ENCODE data around the gene RBFOX2. TPM values are rescaled to one million over a fixed set of nuclear protein-coding genes. Genes with fewer than 3 reads are reported as not detected.

RBFOX2 gene
- total RNA-seq, 1 experiment from 2014 or later: 97.4 TPM

DNA sequence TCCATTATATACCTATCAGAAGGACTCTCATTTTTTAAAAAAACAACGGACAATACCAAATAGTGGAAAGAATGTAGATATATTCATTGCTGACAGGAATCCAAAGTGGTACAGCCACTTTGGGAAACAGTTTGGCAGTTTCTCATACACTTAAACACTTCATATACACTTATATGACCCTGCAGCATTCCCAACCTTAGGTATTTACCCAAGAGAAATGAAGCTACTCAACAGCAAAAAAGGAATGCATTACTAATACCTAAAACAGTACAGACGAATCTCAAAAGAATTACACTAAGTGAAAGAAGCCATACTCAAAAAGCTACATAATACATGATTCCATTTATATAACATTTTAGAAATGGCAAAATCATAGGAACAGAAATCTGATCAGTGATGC, 51.5 kb downstream of the RBFOX2 start:
- DNase-seq (ENCODE audit: low read depth): no peak

DNA sequence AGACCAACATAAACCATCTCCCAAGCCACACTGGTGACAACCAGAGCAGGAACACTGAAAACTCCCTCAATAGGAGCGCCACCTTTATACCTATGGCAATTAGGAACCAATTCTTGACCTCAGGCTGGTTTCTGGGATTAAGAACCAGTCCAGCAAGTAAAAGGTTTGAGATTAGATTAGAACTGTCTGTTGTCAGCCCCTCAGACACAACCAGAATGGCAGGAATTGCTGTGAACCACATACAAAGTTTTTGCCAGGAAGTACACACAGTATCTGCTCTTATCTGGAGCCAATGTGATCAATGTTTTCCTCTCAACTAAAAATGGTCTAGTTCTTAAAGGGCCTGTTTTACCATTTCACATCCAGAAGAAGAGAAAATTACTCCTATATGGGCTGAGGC, 55.2 kb downstream of the RBFOX2 start:
- no peak for DNase-seq (ENCODE audit: low read depth)

DNA sequence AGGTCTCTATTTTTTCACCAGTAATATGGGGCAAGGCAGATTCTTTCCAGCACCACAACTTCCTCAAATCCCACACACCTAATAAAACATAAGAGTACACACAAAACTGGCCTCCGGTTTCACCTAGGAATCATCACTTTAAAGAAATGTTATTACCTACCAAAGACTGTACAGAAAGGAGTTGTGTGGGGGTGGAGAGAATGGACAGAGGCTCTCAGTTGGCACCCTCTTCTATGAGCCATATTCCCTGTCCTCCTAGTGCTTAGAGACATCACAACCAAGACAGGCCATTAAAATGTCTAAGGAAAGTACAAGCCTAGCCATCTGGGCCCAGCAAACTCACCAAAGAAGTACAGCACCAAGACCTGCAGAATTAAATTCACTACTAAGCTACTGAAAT, 56.1 kb downstream of the RBFOX2 start:
- DNase-seq (ENCODE audit: low read depth): peak; percentile 3

DNA sequence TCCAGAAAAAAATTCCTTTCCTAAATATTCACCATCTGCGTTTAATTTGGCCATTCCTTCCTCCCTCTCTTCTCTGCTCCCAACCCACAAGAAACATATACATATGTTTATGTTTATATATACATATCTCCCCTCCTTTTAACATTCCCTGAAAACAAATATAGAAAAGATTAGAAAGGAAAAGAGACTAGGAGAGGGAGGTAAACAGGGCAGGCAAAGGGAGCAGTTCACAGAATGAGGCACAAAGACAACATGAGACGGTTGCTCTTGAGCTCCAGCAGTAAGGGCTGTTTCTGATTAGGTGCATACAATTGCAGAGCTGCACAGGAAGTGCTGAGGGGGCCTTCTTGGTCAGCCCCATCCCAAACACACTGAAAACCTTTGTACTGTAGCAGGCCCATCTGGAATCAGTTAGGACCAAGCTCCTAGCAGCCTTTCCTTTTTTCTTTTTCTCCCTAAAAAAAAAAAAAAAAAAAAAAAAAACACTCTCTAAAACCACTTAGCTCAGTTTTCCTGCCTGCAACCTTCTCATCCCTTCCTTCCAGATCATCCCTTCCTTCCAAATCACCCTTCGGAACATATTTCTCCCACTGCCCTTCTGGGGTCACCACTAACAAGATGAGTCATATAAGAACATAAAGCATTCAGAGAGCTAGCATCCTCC, 57.0 kb downstream of the RBFOX2 start:
- DNase-seq (ENCODE audit: low read depth): peak; percentile 77

DNA sequence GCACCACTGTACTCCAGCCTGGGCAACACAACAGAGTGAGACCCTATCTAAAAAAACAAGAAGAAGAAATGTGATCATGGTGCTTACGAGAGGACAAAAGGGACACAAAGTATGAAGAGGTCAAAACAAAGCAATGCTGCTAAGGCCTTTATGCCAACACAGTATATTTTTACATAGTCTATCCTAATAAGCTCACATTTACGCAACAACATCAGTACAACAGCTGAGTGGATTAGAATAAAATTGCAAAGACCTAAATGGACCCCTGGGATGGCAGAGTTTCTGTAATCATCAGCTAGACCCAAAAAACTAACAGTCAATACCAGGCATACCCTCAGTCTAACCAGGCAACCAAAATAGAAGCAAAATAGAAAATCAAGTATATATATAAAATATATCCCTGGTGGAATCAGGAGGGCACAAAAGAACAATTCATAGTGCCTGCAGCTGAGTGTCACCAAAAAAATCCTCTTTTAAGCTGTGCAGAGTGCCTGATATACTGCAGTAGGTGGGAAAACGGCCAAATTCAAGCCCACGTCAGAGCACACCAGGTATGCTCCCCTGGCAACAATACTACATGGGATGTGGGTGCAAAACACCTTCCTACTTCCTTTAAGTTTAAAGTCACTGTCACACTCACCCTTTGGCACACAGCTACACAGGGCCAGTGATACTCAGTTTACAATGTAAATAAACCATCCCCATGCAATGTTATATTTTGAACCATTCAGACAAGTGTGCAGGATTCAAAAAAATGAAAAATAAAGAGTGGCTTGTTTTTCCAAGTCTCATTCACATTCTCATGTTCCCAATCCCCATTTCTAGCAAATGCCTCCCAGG, 57.8 kb downstream of the RBFOX2 start:
- no peak for DNase-seq (ENCODE audit: low read depth)

DNA sequence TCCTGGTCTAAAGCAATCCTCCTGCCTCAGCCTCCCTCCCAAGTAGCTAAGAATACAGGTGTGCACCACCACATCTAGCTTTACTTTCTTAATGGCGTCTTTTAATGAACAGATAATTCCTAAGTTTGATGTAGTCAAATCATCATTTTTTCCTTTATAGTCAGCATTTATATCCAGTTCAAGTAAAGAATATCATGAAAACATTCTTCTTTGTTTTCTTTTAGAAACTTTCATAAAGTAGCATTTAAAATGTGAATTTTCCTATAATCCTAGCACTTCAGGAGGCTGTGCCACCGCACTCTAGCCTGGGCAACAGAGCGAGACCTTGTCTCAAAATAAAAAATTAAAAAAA, 61.6 kb downstream of the RBFOX2 start:
- no peak for DNase-seq (ENCODE audit: low read depth)

DNA sequence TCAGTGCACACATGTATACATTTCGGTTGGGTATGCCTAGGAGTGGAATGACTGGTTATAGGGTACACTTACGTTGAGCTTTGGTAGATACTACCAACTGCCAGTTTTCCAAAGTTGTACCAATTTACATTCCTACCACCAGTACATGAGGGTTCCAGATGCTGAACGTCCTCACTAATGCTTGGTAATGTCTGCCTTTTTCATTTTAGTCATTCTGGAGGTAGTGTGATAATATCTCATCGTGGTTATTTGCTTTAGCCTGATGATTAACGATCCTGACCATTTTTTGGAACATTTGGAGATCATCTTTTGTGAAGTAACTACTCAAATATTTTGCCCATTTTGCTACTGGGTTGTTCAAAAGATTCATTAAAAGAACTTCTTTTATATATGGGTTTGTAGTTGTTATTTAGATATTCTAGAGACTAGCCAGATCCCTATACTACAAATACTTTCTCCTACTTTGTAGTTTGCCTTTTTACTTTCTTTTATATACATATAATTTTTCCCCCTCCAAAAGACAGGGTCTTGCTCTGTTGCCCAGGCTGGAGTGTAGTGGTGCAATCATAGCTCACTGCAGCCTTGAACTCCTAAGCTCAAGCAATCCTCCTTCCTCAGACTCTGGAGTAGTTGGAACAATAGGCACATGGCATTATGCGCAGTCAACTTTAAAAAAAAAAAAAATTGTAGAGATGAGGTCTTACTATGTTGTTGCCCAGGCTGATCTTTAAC, 62.1 kb downstream of the RBFOX2 start:
- DNase-seq (ENCODE audit: low read depth): no peak

DNA sequence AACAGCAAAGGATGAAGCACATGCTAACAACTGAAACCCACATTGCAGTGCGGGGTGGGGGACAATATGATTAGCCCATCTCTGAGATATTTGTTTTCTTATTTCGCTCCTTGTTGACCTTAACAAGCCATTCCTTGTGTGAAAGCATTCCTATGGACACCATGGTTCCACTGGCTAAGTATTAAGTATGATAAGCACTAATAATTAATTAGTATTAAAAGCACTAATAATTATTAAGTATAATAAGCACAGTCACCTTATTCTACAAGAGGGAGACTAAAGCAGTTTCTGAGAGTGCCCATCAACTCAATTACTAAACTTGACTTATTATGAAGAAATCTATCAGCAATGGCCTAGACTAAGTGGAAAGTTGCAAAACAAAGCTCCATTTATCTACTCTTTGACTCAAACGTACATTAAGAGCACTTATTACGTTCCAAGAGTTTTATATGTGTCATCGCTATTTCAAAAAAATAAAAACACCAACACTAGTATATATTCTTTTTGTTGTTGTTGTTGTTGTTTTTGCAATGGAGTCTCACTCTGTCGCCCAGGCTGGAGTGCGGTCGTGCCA, 65.3 kb downstream of the RBFOX2 start:
- DNase-seq (ENCODE audit: low read depth): no peak

DNA sequence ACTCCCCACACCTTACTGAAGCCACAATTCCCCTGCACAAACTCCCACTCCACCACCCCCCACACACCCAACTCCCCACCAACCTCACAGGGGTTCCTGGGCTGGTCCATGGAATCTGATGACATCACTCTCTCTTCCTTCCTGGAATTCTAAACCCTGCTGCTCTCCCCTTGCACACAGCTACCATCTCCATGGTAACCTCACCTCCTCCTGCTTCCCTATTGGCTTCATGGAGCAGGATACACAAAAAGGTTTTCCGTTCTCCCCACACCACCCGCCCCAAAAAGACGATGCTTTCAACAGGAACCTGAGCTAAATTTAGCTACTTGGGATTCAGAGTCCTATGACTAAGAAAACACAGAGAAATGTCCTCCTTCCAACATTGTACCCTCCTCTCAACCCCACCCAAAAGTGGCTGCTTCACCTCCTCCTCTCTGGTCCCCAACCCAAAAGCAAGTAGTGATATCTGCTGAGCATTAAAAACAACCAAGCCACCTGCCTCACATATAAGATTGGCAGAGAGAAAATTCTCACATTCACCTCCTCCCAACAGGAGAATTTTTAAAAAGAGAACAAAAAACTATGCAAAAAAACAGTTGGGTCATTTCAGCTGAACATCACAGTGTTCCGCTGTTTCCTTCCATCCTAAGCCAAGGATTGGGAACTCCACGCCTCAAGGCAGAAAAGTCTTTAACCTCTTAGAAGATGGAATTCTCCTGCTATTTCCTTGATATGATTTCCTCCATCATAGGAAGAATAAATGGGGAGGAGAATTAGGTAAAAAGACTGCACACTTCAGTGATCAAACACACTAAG, 66.9 kb downstream of the RBFOX2 start:
- peak; percentile 89 for DNase-seq (ENCODE audit: low read depth)

DNA sequence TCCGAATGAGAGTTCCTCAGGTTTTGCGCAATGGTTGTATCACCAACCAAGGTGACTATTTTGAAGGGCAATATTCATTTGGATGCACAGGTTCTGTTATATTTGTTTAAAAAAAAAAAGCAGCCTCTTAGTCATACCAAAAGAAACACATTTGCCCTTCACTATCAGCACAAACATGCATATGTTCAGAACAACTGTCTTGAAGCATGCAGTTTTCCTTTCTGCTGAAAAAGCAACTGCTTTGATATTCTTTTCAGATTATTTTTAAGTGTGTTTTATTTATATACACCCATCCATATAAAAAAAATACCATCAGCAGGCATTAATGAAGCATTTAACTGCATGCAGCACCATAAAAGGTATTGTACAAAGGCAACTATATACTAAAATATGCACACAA, 67.8 kb downstream of the RBFOX2 start:
- DNase-seq (ENCODE audit: low read depth): no peak

DNA sequence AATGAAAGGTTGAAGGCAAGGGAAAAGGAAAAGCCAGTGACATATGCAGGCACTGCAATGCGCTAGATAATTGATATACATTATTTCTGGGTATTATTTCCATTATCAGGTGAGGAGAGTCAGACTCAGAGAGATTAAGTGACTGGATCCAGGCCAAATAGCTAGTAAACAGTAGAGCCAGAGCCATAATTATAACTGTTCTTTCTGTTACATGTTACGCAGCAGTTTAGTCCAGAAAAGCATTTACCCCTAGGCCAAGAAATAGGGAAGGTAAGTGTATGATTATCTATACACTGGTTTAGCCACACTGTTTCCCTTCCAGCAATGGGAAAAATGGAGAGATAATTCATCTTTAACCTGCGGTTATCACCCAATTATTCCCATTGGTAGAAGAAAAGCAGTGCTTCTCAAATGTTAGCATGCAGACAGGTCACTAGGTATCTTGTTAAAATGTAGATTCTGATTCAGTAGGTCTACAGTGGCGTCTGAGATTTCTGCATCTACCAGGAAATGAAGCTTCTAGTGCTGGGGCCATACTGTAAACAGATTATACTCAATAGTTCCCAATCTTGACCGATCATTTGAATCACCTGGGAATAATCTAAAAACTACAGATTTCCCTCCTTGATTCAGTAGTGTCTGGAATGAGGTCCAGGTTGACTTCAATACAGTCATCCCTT, 69.4 kb downstream of the RBFOX2 start:
- DNase-seq (ENCODE audit: low read depth): no peak

DNA sequence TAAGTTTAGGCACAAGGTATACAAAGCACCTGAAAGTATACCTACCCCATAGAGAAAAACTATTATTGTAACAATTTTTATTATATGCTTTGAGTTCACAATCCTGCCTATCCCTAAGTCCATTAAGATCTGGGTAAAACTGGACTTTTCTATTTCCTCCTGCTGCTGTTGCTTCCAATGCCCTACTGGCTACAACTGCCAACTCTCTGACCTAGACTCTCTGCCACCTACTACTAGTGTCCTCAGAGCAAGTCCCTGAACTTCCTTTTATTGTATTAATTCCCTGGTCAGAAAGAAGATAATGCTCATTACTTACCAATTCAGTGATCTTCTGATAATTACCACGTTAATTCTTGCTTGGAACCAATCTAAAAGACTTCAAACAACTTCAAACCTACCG, 70.3 kb downstream of the RBFOX2 start:
- no peak for DNase-seq (ENCODE audit: low read depth)

DNA sequence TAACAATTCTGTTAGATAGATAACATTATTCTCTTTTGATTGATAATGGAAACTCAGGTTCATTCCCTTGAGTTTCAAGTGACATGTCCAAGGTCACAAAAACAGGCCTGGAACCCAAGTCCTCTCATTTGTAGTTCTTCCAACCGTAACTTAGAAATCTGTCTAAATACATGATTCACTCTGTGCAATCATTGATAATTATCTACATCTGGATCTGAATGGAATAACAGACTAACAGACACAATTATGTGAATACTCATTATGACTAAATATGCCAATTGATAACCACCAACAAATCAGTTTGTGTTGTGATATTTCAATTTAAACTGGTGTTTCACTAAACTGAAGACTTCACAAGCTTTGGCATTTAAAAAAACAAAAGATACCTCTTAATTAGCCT, 71.0 kb downstream of the RBFOX2 start:
- no peak for DNase-seq (ENCODE audit: low read depth)

DNA sequence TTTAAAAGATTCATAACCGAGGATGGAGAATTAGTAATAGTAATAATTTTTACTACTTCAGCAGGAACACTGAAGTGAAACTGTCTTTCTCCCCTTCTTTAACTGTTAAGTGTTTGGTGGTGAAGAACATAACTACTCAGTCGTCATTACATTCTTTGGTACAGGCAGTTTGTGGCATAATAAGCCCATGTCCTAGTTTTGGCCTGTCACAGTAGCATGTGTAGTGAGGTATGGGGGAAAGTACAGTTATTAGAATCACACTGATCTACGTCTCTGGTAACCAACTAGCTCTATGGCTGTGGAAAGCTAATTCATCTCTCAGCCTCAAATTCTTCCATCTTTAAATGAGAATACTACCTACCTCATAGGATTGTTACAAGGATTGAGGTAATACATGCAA, 71.8 kb downstream of the RBFOX2 start:
- no peak for DNase-seq (ENCODE audit: low read depth)

DNA sequence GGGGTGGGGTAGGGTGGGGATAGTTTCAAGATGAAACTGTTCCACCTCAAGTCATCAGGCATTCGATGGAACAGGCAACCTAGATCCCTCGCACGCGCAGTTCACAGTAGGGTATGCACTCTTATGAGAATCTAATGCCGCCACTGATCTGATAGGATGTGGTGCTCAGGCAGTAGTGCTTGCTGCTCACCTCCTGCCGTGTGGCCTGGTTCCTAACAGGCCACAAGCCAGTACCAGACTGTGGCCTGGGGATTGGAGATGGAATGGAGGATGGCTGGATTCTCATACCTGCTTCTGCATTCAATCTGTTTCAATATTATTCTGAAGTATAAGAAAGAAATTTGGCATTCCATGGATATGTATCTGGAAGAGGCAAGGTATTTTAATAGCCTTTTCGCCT, 73.1 kb downstream of the RBFOX2 start:
- no peak for DNase-seq (ENCODE audit: low read depth)

DNA sequence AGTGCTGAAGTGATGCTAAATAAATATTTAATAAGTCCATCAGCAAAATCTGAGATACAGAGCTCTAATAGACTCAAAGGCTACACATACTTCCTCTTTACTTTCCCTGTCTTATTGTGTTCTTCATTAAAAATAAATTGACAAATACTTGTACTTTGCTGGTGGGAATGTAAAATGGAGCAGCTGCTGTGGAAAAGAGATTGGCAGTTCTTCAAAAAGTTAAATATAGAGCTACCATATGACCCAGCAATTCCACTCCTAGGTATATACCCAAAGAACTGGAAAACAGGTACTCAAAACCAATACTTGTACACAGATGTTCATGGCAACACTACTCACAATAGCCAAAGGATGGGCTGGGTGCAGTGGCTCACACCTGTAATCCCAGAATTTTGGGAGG, 76.0 kb downstream of the RBFOX2 start:
- DNase-seq (ENCODE audit: low read depth): no peak

DNA sequence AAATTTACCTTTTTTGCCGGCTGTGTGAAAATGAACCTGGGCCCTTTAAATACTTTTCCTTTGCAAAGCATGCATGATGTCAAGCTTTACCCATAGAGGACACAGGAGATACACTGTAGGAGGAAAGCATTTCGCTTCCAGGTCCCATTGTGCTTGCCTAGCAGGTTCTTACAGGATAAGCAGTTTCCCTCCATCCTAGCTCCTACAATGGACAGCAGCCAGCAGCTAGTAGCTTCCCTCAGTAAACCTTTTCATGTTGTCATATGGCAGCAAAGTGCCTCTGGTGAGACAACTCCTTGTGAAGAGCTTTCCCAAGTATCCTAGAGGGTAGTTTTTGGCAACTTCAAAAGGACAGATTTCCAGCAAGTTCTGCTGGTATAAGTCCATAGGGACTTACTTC, 78.4 kb downstream of the RBFOX2 start:
- DNase-seq (ENCODE audit: low read depth): no peak

DNA sequence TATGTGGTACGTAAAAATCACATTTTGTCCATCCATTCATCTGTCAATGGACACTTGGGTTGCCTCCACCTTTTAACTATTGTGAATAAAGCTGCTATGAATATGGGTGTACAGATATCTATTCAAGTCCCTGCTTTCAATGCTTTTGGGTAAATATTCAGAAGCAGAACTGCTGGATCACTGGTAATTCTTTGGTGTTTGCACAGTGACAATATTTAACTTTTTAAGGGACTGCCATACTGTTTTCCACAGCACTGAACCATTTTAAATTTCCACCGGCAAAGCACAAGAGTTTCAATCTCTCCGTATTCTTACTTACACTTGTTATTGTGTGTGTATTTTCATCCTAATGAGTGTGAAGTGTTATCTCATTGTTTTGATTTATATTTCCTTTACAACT, 79.4 kb downstream of the RBFOX2 start:
- no peak for DNase-seq (ENCODE audit: low read depth)

DNA sequence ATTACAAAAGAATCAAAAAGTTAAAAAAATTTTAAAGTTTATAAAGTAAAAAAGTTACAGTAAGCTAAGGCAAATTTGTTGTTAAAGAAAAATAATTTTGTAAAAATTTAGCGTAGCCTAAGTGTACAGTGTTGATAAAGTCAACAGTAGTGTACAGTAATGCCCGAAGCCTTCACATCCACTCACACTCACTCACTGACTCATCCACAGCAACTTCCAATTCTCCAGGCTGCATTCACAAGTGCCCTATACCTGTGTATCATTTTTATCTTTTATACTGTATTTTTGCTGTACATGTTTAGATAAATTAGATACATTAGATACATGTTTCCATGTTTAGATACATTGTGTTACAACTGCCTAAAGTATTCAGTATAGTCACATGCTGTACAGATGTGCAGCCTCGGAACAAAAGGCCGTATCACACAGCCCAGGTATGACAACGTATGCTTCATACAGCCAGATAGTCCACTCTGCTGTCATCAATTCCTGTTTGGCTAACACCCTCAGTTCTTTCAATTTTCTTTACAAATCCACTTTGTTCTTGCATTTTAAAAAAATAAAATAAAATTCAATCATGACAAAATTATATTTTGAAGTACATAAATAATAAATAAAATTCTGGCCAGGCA, 80.7 kb downstream of the RBFOX2 start:
- peak; percentile 46 for DNase-seq (ENCODE audit: low read depth)

DNA sequence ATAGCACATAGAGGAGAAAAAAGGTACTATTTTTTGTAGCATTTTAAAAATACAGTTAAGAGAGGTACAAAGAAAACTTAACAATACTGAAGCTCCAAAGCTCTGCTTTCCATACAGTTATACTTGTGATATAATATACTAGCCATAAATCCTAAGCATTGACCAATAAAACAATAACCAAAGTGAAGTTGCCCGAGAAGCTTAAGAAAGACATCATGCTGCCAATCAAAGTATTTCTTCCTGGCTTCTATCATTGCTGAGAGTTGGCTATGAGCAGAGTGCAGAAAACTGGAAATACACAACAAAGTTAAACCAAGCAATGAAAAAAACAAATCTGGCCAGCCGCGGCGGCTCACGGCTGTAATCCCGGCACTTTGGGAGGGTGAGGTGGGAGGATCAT, 84.2 kb downstream of the RBFOX2 start:
- DNase-seq (ENCODE audit: low read depth): no peak

All from HT1080 (cell line).